Measurements from ENCODE around the gene TWIST2. TPM values are rescaled to one million over a fixed set of nuclear protein-coding genes. Genes with fewer than 3 reads are reported as not detected.

Gene TWIST2
- total RNA-seq, 1 experiment from 2014 or later = 5.0 TPM

- no peaks in the 10 kb centered on the region; the same call in 1 of the 2 replicates for H3K27me3 ChIP-seq (ENCODE audit: insufficient read depth, low read depth)
- intact Hi-C loops (cut with micrococcal nuclease; ENCODE audit: unreplicated experiment) = loop anchor here (1.0 to 5.0 kb wide), 3 partner anchors 31 to 106 kb away; no protein-coding TSS in a partner anchor
- POLR2A ChIA-PET (ENCODE audit: unreplicated experiment) = no interaction called here
- H3K79me2 ChIP-seq (ENCODE audit: low read depth) = no peaks in the 10 kb centered on the region
- no peak for TF ChIP-seq EZH2 (IDR thresholded peaks at IDR 0.05; ENCODE audit: low read depth)
- TF ChIP-seq, protein P1, sequence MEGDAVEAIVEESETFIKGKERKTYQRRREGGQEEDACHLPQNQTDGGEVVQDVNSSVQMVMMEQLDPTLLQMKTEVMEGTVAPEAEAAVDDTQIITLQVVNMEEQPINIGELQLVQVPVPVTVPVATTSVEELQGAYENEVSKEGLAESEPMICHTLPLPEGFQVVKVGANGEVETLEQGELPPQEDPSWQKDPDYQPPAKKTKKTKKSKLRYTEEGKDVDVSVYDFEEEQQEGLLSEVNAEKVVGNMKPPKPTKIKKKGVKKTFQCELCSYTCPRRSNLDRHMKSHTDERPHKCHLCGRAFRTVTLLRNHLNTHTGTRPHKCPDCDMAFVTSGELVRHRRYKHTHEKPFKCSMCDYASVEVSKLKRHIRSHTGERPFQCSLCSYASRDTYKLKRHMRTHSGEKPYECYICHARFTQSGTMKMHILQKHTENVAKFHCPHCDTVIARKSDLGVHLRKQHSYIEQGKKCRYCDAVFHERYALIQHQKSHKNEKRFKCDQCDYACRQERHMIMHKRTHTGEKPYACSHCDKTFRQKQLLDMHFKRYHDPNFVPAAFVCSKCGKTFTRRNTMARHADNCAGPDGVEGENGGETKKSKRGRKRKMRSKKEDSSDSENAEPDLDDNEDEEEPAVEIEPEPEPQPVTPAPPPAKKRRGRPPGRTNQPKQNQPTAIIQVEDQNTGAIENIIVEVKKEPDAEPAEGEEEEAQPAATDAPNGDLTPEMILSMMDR (conservative IDR thresholded peaks at IDR 0.05) = no peak
- no peak overlapping the region; the same call in 1 of the 2 replicates for H2AFZ ChIP-seq
- 0 out of 2 replicates have a peak overlapping the region, but pooled peaks have one; percentile 11 for H3K27ac ChIP-seq
- peaks cover 22% of the 10 kb centered on the region for H3K4me1 ChIP-seq (replicated peaks; ENCODE audit: insufficient read depth)
- BruUV-seq (replicated peaks) = TSS peak; percentile 77
- peak; percentile 96 to 97 for DNase-seq
- peak overlapping the region; percentile 68 for H3K4me2 ChIP-seq
- H3K4me3 ChIP-seq = peak overlapping the region; percentile 29; the same call in 1 of the 2 replicates
- no peaks in the 10 kb centered on the region for H3K9me2 ChIP-seq (ENCODE audit: insufficient read depth)
- H3K9me3 ChIP-seq (ENCODE audit: insufficient read depth, low read depth) = no peaks in the 10 kb centered on the region
- H4K20me1 ChIP-seq (ENCODE audit: insufficient read depth) = no peaks in the 10 kb centered on the region
- H3K36me3 ChIP-seq (ENCODE audit: low read depth) = no peaks in the 10 kb centered on the region
- H3F3A ChIP-seq (ENCODE audit: insufficient read depth, low read depth) = peaks cover 3% of the 10 kb centered on the region; the same call in 1 of the 2 replicates
- CTCF ChIA-PET = no interaction called here
Observed at GRCh38 chr2:238864207-238865014, 16.5 kb downstream of the TWIST2 start.

GRCh38 chr2:238865015-238865719, 17.3 kb downstream of the TWIST2 start:
- Histone ChIP-seq H3K4me2 (peak overlapping the region; percentile 68), H3K79me2 (ENCODE audit: low read depth) (no peaks in the 10 kb centered on the region), H3K9me2 (ENCODE audit: insufficient read depth) (no peaks in the 10 kb centered on the region), H3K36me3 (ENCODE audit: low read depth) (no peaks in the 10 kb centered on the region), H4K20me1 (ENCODE audit: insufficient read depth) (no peaks in the 10 kb centered on the region), H3K4me1 (replicated peaks; ENCODE audit: insufficient read depth) (peaks cover 22% of the 10 kb centered on the region), H2AFZ (no peak overlapping the region), H3K9me3 (ENCODE audit: insufficient read depth, low read depth) (no peaks in the 10 kb centered on the region), H3K4me3 (no peak overlapping the region), H3F3A (ENCODE audit: insufficient read depth, low read depth) (peaks cover 8% of the 10 kb centered on the region), H3K27ac (no peak overlapping the region), H3K27me3 (ENCODE audit: insufficient read depth, low read depth) (no peaks in the 10 kb centered on the region; the same call in 1 of the 2 replicates)
- TF ChIP-seq, protein P1 (conservative IDR thresholded peaks at IDR 0.05) = no peak
- no peak for TF ChIP-seq EZH2 (IDR thresholded peaks at IDR 0.05; ENCODE audit: low read depth)
- peak in 1 of 2 experiments; percentile 52 for DNase-seq
- intact Hi-C loops (cut with micrococcal nuclease; ENCODE audit: unreplicated experiment) = loop anchor here (2.0 kb wide), 1 partner anchor 106 kb away; no protein-coding TSS in a partner anchor
- BruUV-seq (replicated peaks) = no TSS peak
- ChIA-PET POLR2A (ENCODE audit: unreplicated experiment) (no interaction called here), CTCF (no interaction called here)

- no peaks in the 10 kb centered on the region for H3K79me2 ChIP-seq (ENCODE audit: low read depth)
- ChIA-PET CTCF (no interaction called here), POLR2A (ENCODE audit: unreplicated experiment) (interaction anchor here (0.7 kb wide), 1 partner anchor 15 kb away, joined by 5 read pairs; no protein-coding TSS in a partner anchor)
- H4K20me1 ChIP-seq (ENCODE audit: insufficient read depth) = no peaks in the 10 kb centered on the region
- no peak overlapping the region for H3K27ac ChIP-seq
- no peaks in the 10 kb centered on the region for H3K9me3 ChIP-seq (ENCODE audit: insufficient read depth, low read depth)
- no peak overlapping the region for H3K4me2 ChIP-seq
- peaks cover 8% of the 10 kb centered on the region for H3F3A ChIP-seq (ENCODE audit: insufficient read depth, low read depth)
- H3K36me3 ChIP-seq (ENCODE audit: low read depth) = no peaks in the 10 kb centered on the region
- TF ChIP-seq, protein P1 (conservative IDR thresholded peaks at IDR 0.05) = no peak
- TF ChIP-seq EZH2 (IDR thresholded peaks at IDR 0.05; ENCODE audit: low read depth) = no peak
- H3K4me1 ChIP-seq (replicated peaks; ENCODE audit: insufficient read depth) = peaks cover 22% of the 10 kb centered on the region
- H3K27me3 ChIP-seq (ENCODE audit: insufficient read depth, low read depth) = no peaks in the 10 kb centered on the region
- H2AFZ ChIP-seq = no peak overlapping the region
- H3K4me3 ChIP-seq = no peak overlapping the region
- no TSS peak for BruUV-seq (replicated peaks)
- no peaks in the 10 kb centered on the region for H3K9me2 ChIP-seq (ENCODE audit: insufficient read depth)
- intact Hi-C loops (cut with micrococcal nuclease; ENCODE audit: unreplicated experiment) = loop anchor here (2.0 kb wide), 1 partner anchor 105 kb away; no protein-coding TSS in a partner anchor
- DNase-seq = no peak
Observed at GRCh38 chr2:238865744-238866355, 18.0 kb downstream of the TWIST2 start.
